D721Med (cell line): Measurements from ENCODE around the gene KCNH1.
A peak's percentile ranks its signal among the peaks of the same experiment; 100 is the strongest.
"Not testable (repeated sequence)": the region's sequence is repeated elsewhere in the genome, so short reads cannot be mapped to it uniquely, and the experiment has no call there.

Source experiments
- DNase-seq: peaks from one replicate; pipeline ENCODE4 v3.0.0; 2011; ENCODE audit warnings: low spot score; ENCODE audit not compliant: insufficient read length
- FAIRE-seq: peaks from 2 replicates; lab custom pipeline; 2011; peaks lifted over from hg19 to GRCh38; lab: Jason Lieb, UNC
- CTCF ChIP-seq: IDR thresholded peaks from 2 replicates; pipeline ENCODE4 v1.5.1; 2012; ENCODE audit warnings: mild to moderate bottlenecking, control low read depth; ENCODE audit not compliant: insufficient read depth; ENCODE audit errors: missing control alignments

The KCNH1 gene

GRCh38 chr1:210978316-210978973 lies 155.5 kb downstream of the KCNH1 start:
- no peak for TF ChIP-seq CTCF
- DNase-seq (no peak), FAIRE-seq (peak; percentile 72)

- FAIRE-seq: no peak
- no peak for DNase-seq
- no peak for TF ChIP-seq CTCF
These were observed 182.7 kb downstream of the KCNH1 start for GRCh38 chr1:210951279-210951678.

GRCh38 chr1:210949940-210950546 lies 183.9 kb downstream of the KCNH1 start:
- not testable (repeated sequence) for DNase-seq, FAIRE-seq
- peak; percentile 82 for TF ChIP-seq CTCF

GRCh38 chr1:210949489-210949888 lies 184.5 kb downstream of the KCNH1 start:
- TF ChIP-seq CTCF: no peak
- no peak for DNase-seq
- no peak for FAIRE-seq

- FAIRE-seq (peak; percentile 58), DNase-seq (no peak)
These were observed 184.9 kb downstream of the KCNH1 start for GRCh38 chr1:210949039-210949438.

GRCh38 chr1:210944252-210944651 lies 189.7 kb downstream of the KCNH1 start:
- no peak for TF ChIP-seq CTCF
- FAIRE-seq (no peak), DNase-seq (no peak)

More at GRCh38 chr1:210949039-210949438, 184.9 kb downstream of the KCNH1 start:
- TF ChIP-seq CTCF: no peak

GRCh38 chr1:210942513-210942912 lies 191.4 kb downstream of the KCNH1 start:
- no peak for DNase-seq
- TF ChIP-seq CTCF: no peak
- no peak for FAIRE-seq
